Chondrocyte (in vitro differentiated cells): Measurements from ENCODE around the gene BNC2. TPM values are rescaled to one million over a fixed set of nuclear protein-coding genes. Genes with fewer than 3 reads are reported as not detected.

ENCODE experiments used
- DNase-seq: peaks from one replicate; pipeline ENCODE4 v3.0.0; 2021; ENCODE audit warnings: mixed read lengths, low spot score
- H3K27ac Mint-ChIP-seq: one replicate; pipeline ENCODE4 v1.8.0; 2021; ENCODE audit warnings: mild to moderate bottlenecking, moderate library complexity, mixed read lengths; ENCODE audit not compliant: unreplicated experiment
- H3K27me3 Mint-ChIP-seq: 2 replicates; pipeline ENCODE4 v1.8.0; 2021; ENCODE audit warnings: low read depth, mixed read lengths
- H3K36me3 Mint-ChIP-seq: 2 replicates; pipeline ENCODE4 v1.8.0; 2021; ENCODE audit warnings: low read depth, mixed read lengths
- H3K4me1 Mint-ChIP-seq: 2 replicates; pipeline ENCODE4 v1.8.0; 2021; ENCODE audit warnings: low read depth, mild to moderate bottlenecking, mixed read lengths
- H3K4me3 Mint-ChIP-seq: one replicate; pipeline ENCODE4 v1.8.0; 2021; ENCODE audit warnings: mild to moderate bottlenecking, moderate library complexity, mixed read lengths; ENCODE audit not compliant: unreplicated experiment
- H3K9me3 Mint-ChIP-seq: 2 replicates; pipeline ENCODE4 v1.8.0; 2021; ENCODE audit warnings: low read depth, mixed read lengths
- CTCF ChIP-seq: fragments of 200-600 bp; sonication (generic); IDR thresholded peaks from 2 replicates; pipeline ENCODE4 v1.5.0; 2021; ENCODE audit warnings: antibody characterized with exemption, mild to moderate bottlenecking, moderate library complexity
- total RNA-seq: library from RNA; stranded (reverse); gene quantifications from 3 replicates; pipeline ENCODE4 v1.2.1, GENCODE V29; 2021

Gene BNC2
- total RNA-seq, 1 donor from 2014 or later, result 17.8 TPM

DNA sequence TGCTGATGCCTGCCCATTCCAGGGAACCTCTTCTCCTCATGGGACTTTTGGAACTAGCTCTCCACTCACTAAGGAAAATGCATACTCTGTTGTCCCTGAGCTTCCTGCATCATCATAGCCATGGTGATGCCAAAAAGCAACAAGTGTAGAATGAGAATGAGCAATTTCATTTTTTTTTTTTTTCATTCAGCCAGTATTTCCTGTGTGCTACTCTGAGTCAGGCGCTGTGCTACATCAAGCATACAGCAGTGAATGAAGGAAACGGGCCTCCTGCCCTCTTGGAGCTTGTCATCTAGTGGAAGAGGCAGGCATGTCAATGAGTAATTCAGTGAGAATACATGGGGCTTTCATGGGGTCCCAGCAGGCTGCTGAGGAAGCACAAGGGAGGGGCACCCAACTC lies 483.1 kb downstream of the BNC2 start:
- no peaks in the 10 kb centered on the region for H3K36me3 Mint-ChIP-seq
- no peak for TF ChIP-seq CTCF
- peaks cover 14% of the 10 kb centered on the region for H3K9me3 Mint-ChIP-seq
- H3K4me1 Mint-ChIP-seq, result peaks cover 8% of the 10 kb centered on the region
- DNase-seq, result no peak
- no peak overlapping the region for H3K27ac Mint-ChIP-seq
- H3K27me3 Mint-ChIP-seq, result no peaks in the 10 kb centered on the region
- H3K4me3 Mint-ChIP-seq, result no peak overlapping the region

- H3K27me3 Mint-ChIP-seq, result no peaks in the 10 kb centered on the region
- TF ChIP-seq CTCF, result no peak
- H3K4me3 Mint-ChIP-seq, result no peak overlapping the region
- H3K4me1 Mint-ChIP-seq, result peaks cover 8% of the 10 kb centered on the region
- DNase-seq, result no peak
- peaks cover 14% of the 10 kb centered on the region for H3K9me3 Mint-ChIP-seq
- H3K36me3 Mint-ChIP-seq, result no peaks in the 10 kb centered on the region
- H3K27ac Mint-ChIP-seq, result no peak overlapping the region
Observed at GRCh38 chr9:16386827-16387077, 483.7 kb downstream of the BNC2 start.

DNA sequence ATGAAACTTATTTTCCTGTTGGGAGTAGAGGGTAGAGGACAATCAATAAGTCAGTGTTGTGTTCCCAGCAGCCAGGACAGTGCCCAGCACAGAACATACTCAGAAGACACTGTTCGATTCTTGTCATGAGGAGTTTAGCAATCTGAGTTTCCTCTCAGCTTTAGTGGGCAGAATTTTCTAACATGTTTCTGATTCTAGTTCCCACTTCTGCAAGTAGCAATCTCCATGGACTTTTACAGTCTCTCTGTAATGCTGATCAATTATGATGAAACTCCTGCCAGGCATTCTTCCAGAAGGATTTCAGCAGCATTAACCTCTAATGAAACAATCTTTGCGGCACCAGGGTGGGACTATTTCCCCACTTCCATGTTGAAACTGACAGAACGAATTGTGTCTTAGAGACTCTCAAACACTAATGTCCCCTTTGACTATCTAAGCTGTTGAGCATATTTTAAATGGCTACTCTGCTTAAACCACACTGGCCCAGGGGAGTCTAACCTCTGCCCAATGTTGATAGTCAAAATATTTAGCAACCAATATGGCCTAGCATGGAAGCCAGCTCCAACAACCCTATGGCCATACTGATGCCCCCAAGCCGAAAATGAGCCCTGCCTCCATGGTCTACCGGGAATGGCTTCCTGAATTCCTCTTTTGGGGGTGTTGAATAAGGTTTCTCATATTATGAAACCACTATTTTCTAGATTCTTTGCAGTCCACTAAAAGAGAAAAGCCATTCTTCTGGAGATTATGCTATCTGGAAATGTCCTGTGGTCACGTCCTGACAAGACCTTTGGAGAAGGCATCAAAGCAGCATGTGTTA lies 484.3 kb downstream of the BNC2 start:
- H3K27ac Mint-ChIP-seq, result no peak overlapping the region
- peaks cover 14% of the 10 kb centered on the region for H3K9me3 Mint-ChIP-seq
- H3K36me3 Mint-ChIP-seq, result no peaks in the 10 kb centered on the region
- TF ChIP-seq CTCF, result no peak
- H3K27me3 Mint-ChIP-seq, result no peaks in the 10 kb centered on the region
- DNase-seq, result no peak
- H3K4me1 Mint-ChIP-seq, result peaks cover 8% of the 10 kb centered on the region
- H3K4me3 Mint-ChIP-seq, result no peak overlapping the region

DNA sequence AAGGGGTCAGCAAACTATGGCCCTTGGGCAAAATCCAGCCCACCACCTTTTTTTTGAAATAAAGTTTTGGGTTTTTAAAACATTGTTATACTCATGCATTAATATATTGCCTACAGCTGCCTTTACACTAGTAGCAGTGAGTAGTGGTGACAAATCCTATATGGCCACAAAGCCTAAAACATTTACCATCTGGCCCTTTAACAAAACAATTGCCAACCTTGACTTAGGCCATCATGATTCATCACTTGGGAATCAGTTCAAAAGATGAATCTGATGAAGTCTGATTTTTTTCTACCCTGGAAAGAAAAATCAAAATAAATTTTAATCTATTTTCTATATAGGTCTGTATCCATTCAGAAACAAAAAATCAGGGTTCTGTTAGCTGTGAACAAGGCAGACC lies 484.9 kb downstream of the BNC2 start:
- Mint-ChIP-seq H3K4me1 (peaks cover 8% of the 10 kb centered on the region), H3K36me3 (no peaks in the 10 kb centered on the region), H3K27ac (no peak overlapping the region)

DNA sequence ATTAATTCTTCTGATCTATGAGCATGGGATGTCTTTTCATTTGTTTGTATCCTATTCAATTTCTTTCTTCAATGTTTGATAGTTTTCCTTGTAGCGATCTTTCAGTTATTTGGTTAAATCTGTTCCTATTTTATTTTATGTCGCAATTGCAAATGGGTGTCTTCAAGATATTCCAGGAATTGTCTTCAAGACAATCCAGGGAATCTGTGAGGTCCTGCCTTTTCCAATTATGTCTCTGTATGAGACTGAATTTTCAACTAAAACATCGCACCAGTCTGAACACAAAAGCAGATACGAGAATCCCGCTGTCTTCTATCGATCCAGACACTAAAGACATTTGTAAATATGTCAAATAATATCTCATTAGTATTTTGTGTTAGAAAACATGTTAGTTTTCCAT lies 485.5 kb downstream of the BNC2 start:
- Mint-ChIP-seq H3K27me3 (no peaks in the 10 kb centered on the region), H3K27ac (no peak overlapping the region), H3K4me1 (peaks cover 8% of the 10 kb centered on the region), H3K36me3 (no peaks in the 10 kb centered on the region), H3K4me3 (no peak overlapping the region), H3K9me3 (peaks cover 14% of the 10 kb centered on the region)
- no peak for TF ChIP-seq CTCF
- DNase-seq, result no peak

More for the DNA sequence above, 484.9 kb downstream of the BNC2 start:
- peaks cover 14% of the 10 kb centered on the region for H3K9me3 Mint-ChIP-seq
- no peak for TF ChIP-seq CTCF
- no peak for DNase-seq
- no peak overlapping the region for H3K4me3 Mint-ChIP-seq
- H3K27me3 Mint-ChIP-seq, result no peaks in the 10 kb centered on the region
